ENCODE measurements around the gene VSIG4.
A peak's percentile ranks its signal among the peaks of the same experiment; 100 is the strongest.

The VSIG4 gene

GRCh38 chrX:66045894-66046293 is 6.0 kb upstream of the VSIG4 start:
- TF ChIP-seq POLR2AphosphoS5 (IDR thresholded peaks at IDR 0.05; ENCODE audit: low read depth, low read length): no peak
- no peak for TF ChIP-seq POLR2A (IDR thresholded peaks at IDR 0.05; ENCODE audit: low read depth, low read length)
- TF ChIP-seq TAF1 (IDR thresholded peaks at IDR 0.05; ENCODE audit: borderline replicate concordance, low read depth, low read length): no peak
- no peak for FAIRE-seq
- no peak for DNase-seq (ENCODE audit: insufficient read length)

GRCh38 chrX:66043584-66043983 is 3.7 kb upstream of the VSIG4 start:
- FAIRE-seq: no peak
- TF ChIP-seq POLR2AphosphoS5 (IDR thresholded peaks at IDR 0.05; ENCODE audit: low read depth, low read length): no peak
- TF ChIP-seq POLR2A (IDR thresholded peaks at IDR 0.05; ENCODE audit: low read depth, low read length): no peak
- DNase-seq (ENCODE audit: insufficient read length): no peak

- FAIRE-seq (peak; percentile 44), DNase-seq (ENCODE audit: insufficient read length) (no peak)
- TF ChIP-seq TAF1 (IDR thresholded peaks at IDR 0.05; ENCODE audit: borderline replicate concordance, low read depth, low read length) (no peak), POLR2A (IDR thresholded peaks at IDR 0.05; ENCODE audit: low read depth, low read length) (no peak), POLR2AphosphoS5 (IDR thresholded peaks at IDR 0.05; ENCODE audit: low read depth, low read length) (no peak)
Measured at GRCh38 chrX:66042307-66043077, 2.6 kb upstream of the VSIG4 start.

- FAIRE-seq (no peak), DNase-seq (ENCODE audit: insufficient read length) (no peak)
- TF ChIP-seq POLR2A (IDR thresholded peaks at IDR 0.05; ENCODE audit: low read depth, low read length) (no peak), POLR2AphosphoS5 (IDR thresholded peaks at IDR 0.05; ENCODE audit: low read depth, low read length) (no peak)
Measured at GRCh38 chrX:66038115-66038514, 1.8 kb downstream of the VSIG4 start.

GRCh38 chrX:66036231-66036630 is 3.6 kb downstream of the VSIG4 start:
- no peak for FAIRE-seq
- TF ChIP-seq POLR2AphosphoS5 (IDR thresholded peaks at IDR 0.05; ENCODE audit: low read depth, low read length) (no peak), TAF1 (IDR thresholded peaks at IDR 0.05; ENCODE audit: borderline replicate concordance, low read depth, low read length) (no peak), POLR2A (IDR thresholded peaks at IDR 0.05; ENCODE audit: low read depth, low read length) (no peak)
- DNase-seq (ENCODE audit: insufficient read length): no peak

GRCh38 chrX:66035667-66036066 is 4.2 kb downstream of the VSIG4 start:
- no peak for FAIRE-seq
- no peak for DNase-seq (ENCODE audit: insufficient read length)
- TF ChIP-seq POLR2AphosphoS5 (IDR thresholded peaks at IDR 0.05; ENCODE audit: low read depth, low read length) (no peak), TAF1 (IDR thresholded peaks at IDR 0.05; ENCODE audit: borderline replicate concordance, low read depth, low read length) (no peak), POLR2A (IDR thresholded peaks at IDR 0.05; ENCODE audit: low read depth, low read length) (no peak)

- TF ChIP-seq TAF1 (IDR thresholded peaks at IDR 0.05; ENCODE audit: borderline replicate concordance, low read depth, low read length): no peak
- TF ChIP-seq POLR2A (IDR thresholded peaks at IDR 0.05; ENCODE audit: low read depth, low read length): no peak
- TF ChIP-seq POLR2AphosphoS5 (IDR thresholded peaks at IDR 0.05; ENCODE audit: low read depth, low read length): no peak
- DNase-seq (ENCODE audit: insufficient read length) (no peak), FAIRE-seq (peak; percentile 95)
Measured at GRCh38 chrX:66030505-66031317, 9.2 kb downstream of the VSIG4 start.

- DNase-seq (ENCODE audit: insufficient read length): no peak
- TF ChIP-seq POLR2AphosphoS5 (IDR thresholded peaks at IDR 0.05; ENCODE audit: low read depth, low read length): no peak
- TF ChIP-seq POLR2A (IDR thresholded peaks at IDR 0.05; ENCODE audit: low read depth, low read length): no peak
- no peak for TF ChIP-seq TAF1 (IDR thresholded peaks at IDR 0.05; ENCODE audit: borderline replicate concordance, low read depth, low read length)
Measured at GRCh38 chrX:66028936-66029335, 10.9 kb downstream of the VSIG4 start.

GRCh38 chrX:66024570-66024969 is 15.3 kb downstream of the VSIG4 start:
- TF ChIP-seq POLR2A (IDR thresholded peaks at IDR 0.05; ENCODE audit: low read depth, low read length) (no peak), TAF1 (IDR thresholded peaks at IDR 0.05; ENCODE audit: borderline replicate concordance, low read depth, low read length) (no peak), POLR2AphosphoS5 (IDR thresholded peaks at IDR 0.05; ENCODE audit: low read depth, low read length) (no peak)
- FAIRE-seq: no peak
- DNase-seq (ENCODE audit: insufficient read length): no peak

More at GRCh38 chrX:66028936-66029335, 10.9 kb downstream of the VSIG4 start:
- no peak for FAIRE-seq

GRCh38 chrX:66024092-66024467 is 15.8 kb downstream of the VSIG4 start:
- FAIRE-seq: no peak
- no peak for DNase-seq (ENCODE audit: insufficient read length)
- no peak for TF ChIP-seq TAF1 (IDR thresholded peaks at IDR 0.05; ENCODE audit: borderline replicate concordance, low read depth, low read length)
- no peak for TF ChIP-seq POLR2A (IDR thresholded peaks at IDR 0.05; ENCODE audit: low read depth, low read length)
- no peak for TF ChIP-seq POLR2AphosphoS5 (IDR thresholded peaks at IDR 0.05; ENCODE audit: low read depth, low read length)

- DNase-seq (ENCODE audit: insufficient read length) (no peak), FAIRE-seq (peak; percentile 48)
- TF ChIP-seq POLR2A (IDR thresholded peaks at IDR 0.05; ENCODE audit: low read depth, low read length) (no peak), POLR2AphosphoS5 (IDR thresholded peaks at IDR 0.05; ENCODE audit: low read depth, low read length) (no peak), TAF1 (IDR thresholded peaks at IDR 0.05; ENCODE audit: borderline replicate concordance, low read depth, low read length) (no peak)
Measured at GRCh38 chrX:66023385-66024091, 16.3 kb downstream of the VSIG4 start.

All from GM12892 (cell line).